PC-3 (cell line): ENCODE results near the gene TGFA.

Experiments
- EZH2 ChIP-seq: fragments of 300-600 bp; sonication (generic); IDR thresholded peaks from one replicate; pipeline ENCODE4 v1.6.1; 2017; ENCODE audit warnings: antibody characterized with exemption, mild to moderate bottlenecking, low read length; ENCODE audit not compliant: unreplicated experiment
- TF ChIP-seq, protein P1 (sequence below): fragments of 300-600 bp; sonication (generic); conservative IDR thresholded peaks from 2 replicates; pipeline ENCODE4 v1.5.1; 2017; ENCODE audit warnings: antibody characterized with exemption, low read depth, mild to moderate bottlenecking, low read length

DNA sequence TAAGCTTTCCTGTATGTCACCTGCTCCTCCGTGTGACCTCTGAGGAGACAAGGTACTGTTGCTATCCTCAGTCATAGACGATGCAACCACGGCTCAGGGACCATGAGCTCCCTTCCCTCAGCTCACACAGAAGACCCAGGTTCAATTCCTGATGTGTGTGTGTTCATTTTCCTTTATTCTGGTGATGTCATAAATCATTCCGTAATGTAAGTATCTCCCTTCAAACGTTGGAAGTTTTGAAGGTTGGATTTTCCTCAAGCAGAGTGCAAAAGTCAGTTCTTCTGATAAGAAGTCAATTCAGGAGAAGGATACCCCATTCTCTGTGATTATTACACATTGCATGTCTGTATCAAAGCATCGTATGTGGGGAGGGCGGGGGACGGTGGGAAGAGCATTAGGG, 132.9 kb downstream of the TGFA start:
- TF ChIP-seq, protein P1, sequence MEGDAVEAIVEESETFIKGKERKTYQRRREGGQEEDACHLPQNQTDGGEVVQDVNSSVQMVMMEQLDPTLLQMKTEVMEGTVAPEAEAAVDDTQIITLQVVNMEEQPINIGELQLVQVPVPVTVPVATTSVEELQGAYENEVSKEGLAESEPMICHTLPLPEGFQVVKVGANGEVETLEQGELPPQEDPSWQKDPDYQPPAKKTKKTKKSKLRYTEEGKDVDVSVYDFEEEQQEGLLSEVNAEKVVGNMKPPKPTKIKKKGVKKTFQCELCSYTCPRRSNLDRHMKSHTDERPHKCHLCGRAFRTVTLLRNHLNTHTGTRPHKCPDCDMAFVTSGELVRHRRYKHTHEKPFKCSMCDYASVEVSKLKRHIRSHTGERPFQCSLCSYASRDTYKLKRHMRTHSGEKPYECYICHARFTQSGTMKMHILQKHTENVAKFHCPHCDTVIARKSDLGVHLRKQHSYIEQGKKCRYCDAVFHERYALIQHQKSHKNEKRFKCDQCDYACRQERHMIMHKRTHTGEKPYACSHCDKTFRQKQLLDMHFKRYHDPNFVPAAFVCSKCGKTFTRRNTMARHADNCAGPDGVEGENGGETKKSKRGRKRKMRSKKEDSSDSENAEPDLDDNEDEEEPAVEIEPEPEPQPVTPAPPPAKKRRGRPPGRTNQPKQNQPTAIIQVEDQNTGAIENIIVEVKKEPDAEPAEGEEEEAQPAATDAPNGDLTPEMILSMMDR: no peak
- TF ChIP-seq EZH2: no peak
